Measurements from ENCODE around the gene UTS2B. TPM values are rescaled to one million over a fixed set of nuclear protein-coding genes. Genes with fewer than 3 reads are reported as not detected.
A peak's percentile ranks its signal among the peaks of the same experiment; 100 is the strongest.

The UTS2B gene, protein sequence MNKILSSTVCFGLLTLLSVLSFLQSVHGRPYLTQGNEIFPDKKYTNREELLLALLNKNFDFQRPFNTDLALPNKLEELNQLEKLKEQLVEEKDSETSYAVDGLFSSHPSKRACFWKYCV
- polyA plus RNA-seq (2013) = 0.14 and 0.18 TPM in 2 replicates

- Histone ChIP-seq H4K8ac (ENCODE audit: low read depth, low read length) (peak within 1 kb of the TSS; percentile 86), H4K12ac (ENCODE audit: low read depth, low read length) (peak within 1 kb of the TSS; percentile 68), H3K23ac (ENCODE audit: low read length) (no peak within 1 kb of the TSS), H3K9ac (ENCODE audit: low read length) (peak within 1 kb of the TSS; percentile 86), H2BK5ac (ENCODE audit: low read depth, low read length, poor library complexity) (peak within 1 kb of the TSS; percentile 70), H3K27ac (ENCODE audit: low read depth, low read length) (peak within 1 kb of the TSS; percentile 81), H3K36me3 (ENCODE audit: control insufficient read depth in 1 of 2, insufficient read depth in 2 of 2, low read length in 2 of 2) (no peaks in the 10 kb centered on the region), H3K9me3 (ENCODE audit: insufficient read depth, low read depth, low read length) (no peaks in the 10 kb centered on the region), H2BK120ac (ENCODE audit: insufficient read depth, low read length, poor library complexity) (peak within 1 kb of the TSS; percentile 87), H3K4ac (ENCODE audit: low read depth, low read length) (peak within 1 kb of the TSS; percentile 82), H3K79me1 (ENCODE audit: low read length) (peaks cover 12% of the 10 kb centered on the region), H3K4me1 (ENCODE audit: control insufficient read depth in 1 of 2, insufficient read depth in 2 of 2, low read length in 2 of 2) (peaks cover 0 to 7% of the 10 kb centered on the region in 2 experiments), H3K4me2 (ENCODE audit: low read length) (peak within 1 kb of the TSS; percentile 80), H2AK5ac (ENCODE audit: low read length) (no peak within 1 kb of the TSS), H4K91ac (ENCODE audit: low read depth, low read length) (peak within 1 kb of the TSS; percentile 94), H3K27me3 (ENCODE audit: insufficient read depth, low read length) (no peaks in the 10 kb centered on the region), H3K14ac (ENCODE audit: low read length) (peak within 1 kb of the TSS; percentile 78), H2BK12ac (ENCODE audit: low read length) (peak within 1 kb of the TSS; percentile 3), H3K18ac (ENCODE audit: low read length) (peak within 1 kb of the TSS; percentile 63), H2AFZ (ENCODE audit: insufficient read depth, low read length, poor library complexity) (peak within 1 kb of the TSS; percentile 80), H3K79me2 (ENCODE audit: control insufficient read depth, insufficient read depth, low read length, poor library complexity) (peaks cover 11% of the 10 kb centered on the region), H3K4me3 (ENCODE audit: low read depth, low read length) (peak within 1 kb of the TSS; percentile 87)
- no CpG with 5 or more reads among the region's 37 CpGs for WGBS (ENCODE audit: extremely low coverage, insufficient coverage, insufficient read length)
- DNase-seq = peak; percentile 20 to 55
Measured at GRCh38 chr3:191329654-191330529, at the start of gene UTS2B. UTS2B (minus strand) TSS chr3:191330526; CDS start chr3:191282189, 48,337 bp downstream.

GRCh38 chr3:191380001-191380400, 49.7 kb upstream of the UTS2B start:
- no peak for DNase-seq
- WGBS (ENCODE audit: extremely low coverage, insufficient coverage, insufficient read length) = no CpG with 5 or more reads among the region's 2 CpGs
- H2BK12ac ChIP-seq (ENCODE audit: low read length) = no peak overlapping the region
- H2BK120ac ChIP-seq (ENCODE audit: insufficient read depth, low read length, poor library complexity) = no peak overlapping the region
- no peak overlapping the region for H4K12ac ChIP-seq (ENCODE audit: low read depth, low read length)
- no peak overlapping the region for H3K23ac ChIP-seq (ENCODE audit: low read length)
- no peak overlapping the region for H3K4ac ChIP-seq (ENCODE audit: low read depth, low read length)
- H2AK5ac ChIP-seq (ENCODE audit: low read length) = no peak overlapping the region
- H3K36me3 ChIP-seq (ENCODE audit: control insufficient read depth in 1 of 2, insufficient read depth in 2 of 2, low read length in 2 of 2) = peaks cover 4 to 8% of the 10 kb centered on the region in 2 experiments
- H3K9ac ChIP-seq (ENCODE audit: low read length) = no peak overlapping the region
- H3K27me3 ChIP-seq (ENCODE audit: insufficient read depth, low read length) = no peaks in the 10 kb centered on the region
- H3K27ac ChIP-seq (ENCODE audit: low read depth, low read length) = no peak overlapping the region
- no peak overlapping the region for H3K14ac ChIP-seq (ENCODE audit: low read length)
- H2AFZ ChIP-seq (ENCODE audit: insufficient read depth, low read length, poor library complexity) = no peak overlapping the region
- peaks cover 0 to 2% of the 10 kb centered on the region in 2 experiments for H3K4me1 ChIP-seq (ENCODE audit: control insufficient read depth in 1 of 2, insufficient read depth in 2 of 2, low read length in 2 of 2)
- no peak overlapping the region for H3K4me2 ChIP-seq (ENCODE audit: low read length)
- no peak overlapping the region for H4K91ac ChIP-seq (ENCODE audit: low read depth, low read length)
- no peak overlapping the region for H3K4me3 ChIP-seq (ENCODE audit: low read depth, low read length)
- no peaks in the 10 kb centered on the region for H3K79me2 ChIP-seq (ENCODE audit: control insufficient read depth, insufficient read depth, low read length, poor library complexity)
- no peak overlapping the region for H4K8ac ChIP-seq (ENCODE audit: low read depth, low read length)
- no peak overlapping the region for H2BK5ac ChIP-seq (ENCODE audit: low read depth, low read length, poor library complexity)
- no peak overlapping the region for H3K18ac ChIP-seq (ENCODE audit: low read length)
- H3K9me3 ChIP-seq (ENCODE audit: insufficient read depth, low read depth, low read length) = no peaks in the 10 kb centered on the region
- H3K79me1 ChIP-seq (ENCODE audit: low read length) = no peaks in the 10 kb centered on the region

GRCh38 chr3:191379446-191379845, 49.1 kb upstream of the UTS2B start:
- Histone ChIP-seq H3K18ac (ENCODE audit: low read length) (no peak overlapping the region), H3K4me2 (ENCODE audit: low read length) (no peak overlapping the region), H3K4me3 (ENCODE audit: low read depth, low read length) (no peak overlapping the region), H3K36me3 (ENCODE audit: control insufficient read depth in 1 of 2, insufficient read depth in 2 of 2, low read length in 2 of 2) (peaks cover 4 to 10% of the 10 kb centered on the region in 2 experiments), H2AK5ac (ENCODE audit: low read length) (no peak overlapping the region), H4K12ac (ENCODE audit: low read depth, low read length) (no peak overlapping the region), H3K79me1 (ENCODE audit: low read length) (no peaks in the 10 kb centered on the region), H4K91ac (ENCODE audit: low read depth, low read length) (no peak overlapping the region), H2BK120ac (ENCODE audit: insufficient read depth, low read length, poor library complexity) (no peak overlapping the region), H3K27me3 (ENCODE audit: insufficient read depth, low read length) (no peaks in the 10 kb centered on the region), H3K79me2 (ENCODE audit: control insufficient read depth, insufficient read depth, low read length, poor library complexity) (no peaks in the 10 kb centered on the region), H3K14ac (ENCODE audit: low read length) (no peak overlapping the region), H3K9ac (ENCODE audit: low read length) (no peak overlapping the region), H2AFZ (ENCODE audit: insufficient read depth, low read length, poor library complexity) (no peak overlapping the region), H2BK12ac (ENCODE audit: low read length) (no peak overlapping the region), H2BK5ac (ENCODE audit: low read depth, low read length, poor library complexity) (no peak overlapping the region), H3K27ac (ENCODE audit: low read depth, low read length) (no peak overlapping the region), H4K8ac (ENCODE audit: low read depth, low read length) (no peak overlapping the region), H3K23ac (ENCODE audit: low read length) (no peak overlapping the region), H3K4me1 (ENCODE audit: control insufficient read depth in 1 of 2, insufficient read depth in 2 of 2, low read length in 2 of 2) (peaks cover 0 to 2% of the 10 kb centered on the region in 2 experiments), H3K9me3 (ENCODE audit: insufficient read depth, low read depth, low read length) (no peaks in the 10 kb centered on the region), H3K4ac (ENCODE audit: low read depth, low read length) (no peak overlapping the region)
- no peak for DNase-seq
- WGBS (ENCODE audit: extremely low coverage, insufficient coverage, insufficient read length) = no CpG with 5 or more reads among the region's 2 CpGs

GRCh38 chr3:191378142-191378812, 48.0 kb upstream of the UTS2B start:
- no peak for DNase-seq
- Histone ChIP-seq H3K18ac (ENCODE audit: low read length) (no peak overlapping the region), H3K4me1 (ENCODE audit: control insufficient read depth in 1 of 2, insufficient read depth in 2 of 2, low read length in 2 of 2) (peaks cover 0 to 2% of the 10 kb centered on the region in 2 experiments), H3K4ac (ENCODE audit: low read depth, low read length) (no peak overlapping the region), H3K9me3 (ENCODE audit: insufficient read depth, low read depth, low read length) (no peaks in the 10 kb centered on the region), H3K27ac (ENCODE audit: low read depth, low read length) (no peak overlapping the region), H2AK5ac (ENCODE audit: low read length) (no peak overlapping the region), H4K8ac (ENCODE audit: low read depth, low read length) (no peak overlapping the region), H3K79me2 (ENCODE audit: control insufficient read depth, insufficient read depth, low read length, poor library complexity) (no peaks in the 10 kb centered on the region), H2AFZ (ENCODE audit: insufficient read depth, low read length, poor library complexity) (no peak overlapping the region), H3K4me2 (ENCODE audit: low read length) (no peak overlapping the region), H2BK5ac (ENCODE audit: low read depth, low read length, poor library complexity) (no peak overlapping the region), H3K23ac (ENCODE audit: low read length) (no peak overlapping the region), H4K12ac (ENCODE audit: low read depth, low read length) (no peak overlapping the region), H3K4me3 (ENCODE audit: low read depth, low read length) (no peak overlapping the region), H2BK120ac (ENCODE audit: insufficient read depth, low read length, poor library complexity) (no peak overlapping the region), H4K91ac (ENCODE audit: low read depth, low read length) (no peak overlapping the region), H2BK12ac (ENCODE audit: low read length) (no peak overlapping the region), H3K36me3 (ENCODE audit: control insufficient read depth in 1 of 2, insufficient read depth in 2 of 2, low read length in 2 of 2) (peaks cover 4 to 10% of the 10 kb centered on the region in 2 experiments), H3K79me1 (ENCODE audit: low read length) (no peaks in the 10 kb centered on the region), H3K27me3 (ENCODE audit: insufficient read depth, low read length) (no peaks in the 10 kb centered on the region), H3K9ac (ENCODE audit: low read length) (no peak overlapping the region), H3K14ac (ENCODE audit: low read length) (no peak overlapping the region)
